ENCODE data around the gene SLC6A20. TPM values are rescaled to one million over a fixed set of nuclear protein-coding genes. Genes with fewer than 3 reads are reported as not detected.

SLC6A20 gene
- total RNA-seq, 4 donors from 2014 or later: 13.4 to 26.1 (median 21.5) TPM

- Histone ChIP-seq H3K27me3 (no peaks in the 10 kb centered on the region), H3K9me3 (no peaks in the 10 kb centered on the region), H3K4me3 (no peak overlapping the region), H3K27ac (no peak overlapping the region), H3K36me3 (peaks cover 0 to 59% (median 0%) of the 10 kb centered on the region in 3 donors), H3K4me1 (peaks cover 0 to 7% (median 0%) of the 10 kb centered on the region in 4 donors)
- no peak for TF ChIP-seq POLR2A (IDR thresholded peaks at IDR 0.05)
- no peak for TF ChIP-seq EP300 (IDR thresholded peaks at IDR 0.05)
- no peak for TF ChIP-seq CTCF (IDR thresholded peaks at IDR 0.05)
- WGBS, 2 donors: 95 to 97% methylated on average over 3 of the region's 3 CpGs
- no peak for DNase-seq (ENCODE audit: low spot score in 2 of 2)
These were observed 79.5 kb downstream of the SLC6A20 start for GRCh38 chr3:45716790-45717336.

- Histone ChIP-seq H3K9me3 (no peaks in the 10 kb centered on the region), H3K4me3 (no peak overlapping the region), H3K27ac (no peak overlapping the region), H3K36me3 (peaks cover 0 to 65% (median 0%) of the 10 kb centered on the region in 3 donors), H3K4me1 (peaks cover 0 to 7% (median 0%) of the 10 kb centered on the region in 4 donors), H3K27me3 (no peaks in the 10 kb centered on the region)
- TF ChIP-seq CTCF (IDR thresholded peaks at IDR 0.05) (no peak), POLR2A (IDR thresholded peaks at IDR 0.05) (no peak), EP300 (IDR thresholded peaks at IDR 0.05) (no peak)
- WGBS, 2 donors: 68 to 98% methylated on average over 2 of the region's 2 CpGs
- no peak for DNase-seq (ENCODE audit: low spot score in 2 of 2)
These were observed 80.4 kb downstream of the SLC6A20 start for GRCh38 chr3:45715945-45716344.

- 91 to 93% methylated on average over 7 of the region's 7 CpGs for WGBS, 2 donors
- Histone ChIP-seq H3K4me3 (no peak overlapping the region), H3K4me1 (no peaks in the 10 kb centered on the region), H3K27ac (no peak overlapping the region), H3K9me3 (no peaks in the 10 kb centered on the region), H3K27me3 (no peaks in the 10 kb centered on the region), H3K36me3 (peaks cover 0 to 87% (median 2%) of the 10 kb centered on the region in 3 donors)
- DNase-seq (ENCODE audit: low spot score in 2 of 2): no peak
- TF ChIP-seq CTCF (IDR thresholded peaks at IDR 0.05) (no peak), EP300 (IDR thresholded peaks at IDR 0.05) (no peak), POLR2A (IDR thresholded peaks at IDR 0.05) (no peak)
These were observed 83.8 kb downstream of the SLC6A20 start for GRCh38 chr3:45712434-45713110.

- Histone ChIP-seq H3K27me3 (no peaks in the 10 kb centered on the region), H3K4me3 (no peak overlapping the region), H3K4me1 (no peaks in the 10 kb centered on the region), H3K36me3 (peaks cover 0 to 87% (median 8%) of the 10 kb centered on the region in 3 donors), H3K9me3 (no peaks in the 10 kb centered on the region), H3K27ac (no peak overlapping the region)
- DNase-seq (ENCODE audit: low spot score in 2 of 2): no peak
- TF ChIP-seq POLR2A (IDR thresholded peaks at IDR 0.05): no peak
- TF ChIP-seq CTCF (IDR thresholded peaks at IDR 0.05): no peak
- TF ChIP-seq EP300 (IDR thresholded peaks at IDR 0.05): no peak
- WGBS, 2 donors: 79 to 97% methylated on average over 4 of the region's 4 CpGs
These were observed 84.4 kb downstream of the SLC6A20 start for GRCh38 chr3:45711931-45712330.
